ENCODE results near the gene ADAM10. TPM values are rescaled to one million over a fixed set of nuclear protein-coding genes. Genes with fewer than 3 reads are reported as not detected.

ADAM10 gene
- total RNA-seq, 1 donor from 2014 or later, result 147 TPM

DNA sequence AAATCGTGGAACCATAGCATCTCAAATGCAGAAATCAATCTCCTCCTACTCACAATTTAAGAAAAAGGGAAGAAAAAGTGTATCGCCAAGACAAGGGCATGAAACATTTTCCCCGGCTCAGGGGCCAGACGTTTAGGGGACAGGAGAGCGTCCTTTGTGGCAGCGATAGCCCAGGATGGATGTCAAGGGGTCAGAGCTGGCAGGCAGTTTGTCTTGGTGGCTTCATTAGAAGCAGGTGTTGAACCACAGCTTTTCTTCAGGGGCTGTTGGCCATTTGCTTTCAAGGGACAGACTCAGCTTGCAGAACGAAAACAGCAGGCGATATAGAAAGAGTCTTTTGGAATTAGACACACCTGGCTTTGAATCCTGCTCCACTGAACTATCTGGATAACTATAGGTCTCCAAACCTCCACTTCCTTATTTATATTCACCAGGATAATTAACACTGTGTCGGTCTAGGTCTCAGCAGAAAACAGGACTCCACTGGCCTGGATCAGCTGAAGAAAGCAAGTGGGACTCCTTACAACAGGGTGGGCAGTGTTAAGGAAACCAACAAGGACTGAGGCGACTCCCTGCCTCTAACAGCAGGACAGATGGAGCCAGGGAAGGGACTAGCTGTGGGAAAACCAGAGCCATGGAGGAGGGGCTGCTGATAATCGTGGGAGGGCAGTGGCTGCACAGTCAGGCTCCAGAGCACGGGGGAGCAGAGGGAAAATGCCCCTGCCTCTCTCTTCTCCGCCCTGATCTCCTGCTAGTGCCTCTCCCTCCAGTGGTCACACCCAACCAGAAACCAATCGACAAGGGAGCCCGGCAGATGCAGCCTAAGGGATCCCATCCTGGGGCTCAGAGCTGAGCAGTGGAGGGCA, 194.1 kb downstream of the ADAM10 start:
- no peaks in the 10 kb centered on the region for H3K9me3 Mint-ChIP-seq (ENCODE audit: low read depth)
- peaks cover 11% of the 10 kb centered on the region for H3K27me3 Mint-ChIP-seq (ENCODE audit: low read depth)
- H3K36me3 Mint-ChIP-seq (ENCODE audit: low read depth), result no peaks in the 10 kb centered on the region
- peaks cover 22% of the 10 kb centered on the region for H3K4me1 Mint-ChIP-seq (ENCODE audit: low read depth)
- H3K27ac Mint-ChIP-seq (ENCODE audit: unreplicated experiment), result no peak overlapping the region
- TF ChIP-seq, protein P1, sequence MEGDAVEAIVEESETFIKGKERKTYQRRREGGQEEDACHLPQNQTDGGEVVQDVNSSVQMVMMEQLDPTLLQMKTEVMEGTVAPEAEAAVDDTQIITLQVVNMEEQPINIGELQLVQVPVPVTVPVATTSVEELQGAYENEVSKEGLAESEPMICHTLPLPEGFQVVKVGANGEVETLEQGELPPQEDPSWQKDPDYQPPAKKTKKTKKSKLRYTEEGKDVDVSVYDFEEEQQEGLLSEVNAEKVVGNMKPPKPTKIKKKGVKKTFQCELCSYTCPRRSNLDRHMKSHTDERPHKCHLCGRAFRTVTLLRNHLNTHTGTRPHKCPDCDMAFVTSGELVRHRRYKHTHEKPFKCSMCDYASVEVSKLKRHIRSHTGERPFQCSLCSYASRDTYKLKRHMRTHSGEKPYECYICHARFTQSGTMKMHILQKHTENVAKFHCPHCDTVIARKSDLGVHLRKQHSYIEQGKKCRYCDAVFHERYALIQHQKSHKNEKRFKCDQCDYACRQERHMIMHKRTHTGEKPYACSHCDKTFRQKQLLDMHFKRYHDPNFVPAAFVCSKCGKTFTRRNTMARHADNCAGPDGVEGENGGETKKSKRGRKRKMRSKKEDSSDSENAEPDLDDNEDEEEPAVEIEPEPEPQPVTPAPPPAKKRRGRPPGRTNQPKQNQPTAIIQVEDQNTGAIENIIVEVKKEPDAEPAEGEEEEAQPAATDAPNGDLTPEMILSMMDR (IDR thresholded peaks at IDR 0.05), result no peak
- no peak for DNase-seq (ENCODE audit: low spot score)
- no peak overlapping the region for H3K4me3 Mint-ChIP-seq (ENCODE audit: unreplicated experiment)

DNA sequence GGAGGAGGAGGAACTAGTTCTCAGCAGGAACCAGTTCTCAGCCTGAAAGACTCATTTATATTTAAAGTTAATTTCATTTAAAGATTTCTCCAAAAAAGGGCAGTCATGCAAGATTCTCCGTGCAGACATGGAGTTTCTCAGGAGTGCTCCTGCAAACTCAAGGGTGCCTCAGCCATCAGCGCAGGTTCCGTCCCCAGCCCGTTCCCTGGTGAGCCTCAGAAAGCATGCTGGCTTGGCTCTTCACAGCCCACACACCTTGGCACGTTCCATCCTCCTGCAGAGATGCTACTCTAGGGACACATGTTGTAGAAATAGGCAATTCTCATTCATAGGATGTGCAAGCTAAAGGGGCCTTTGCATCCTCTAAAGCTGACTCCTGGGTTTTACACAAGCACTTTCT, 194.7 kb downstream of the ADAM10 start:
- no peak for DNase-seq (ENCODE audit: low spot score)
- H3K4me3 Mint-ChIP-seq (ENCODE audit: unreplicated experiment), result no peak overlapping the region

GRCh38 chr15:58553365-58553918, 196.1 kb downstream of the ADAM10 start:
- Mint-ChIP-seq H3K9me3 (ENCODE audit: low read depth) (no peaks in the 10 kb centered on the region), H3K27ac (ENCODE audit: unreplicated experiment) (no peak overlapping the region), H3K4me1 (ENCODE audit: low read depth) (peaks cover 25% of the 10 kb centered on the region), H3K36me3 (ENCODE audit: low read depth) (no peaks in the 10 kb centered on the region), H3K27me3 (ENCODE audit: low read depth) (peaks cover 11% of the 10 kb centered on the region), H3K4me3 (ENCODE audit: unreplicated experiment) (no peak overlapping the region)
- no peak for DNase-seq (ENCODE audit: low spot score)
- TF ChIP-seq, protein P1 (IDR thresholded peaks at IDR 0.05), result no peak

More for the DNA sequence above, 194.7 kb downstream of the ADAM10 start:
- Mint-ChIP-seq H3K27ac (ENCODE audit: unreplicated experiment) (no peak overlapping the region), H3K36me3 (ENCODE audit: low read depth) (no peaks in the 10 kb centered on the region), H3K27me3 (ENCODE audit: low read depth) (peaks cover 11% of the 10 kb centered on the region), H3K9me3 (ENCODE audit: low read depth) (no peaks in the 10 kb centered on the region), H3K4me1 (ENCODE audit: low read depth) (peaks cover 17% of the 10 kb centered on the region)
- TF ChIP-seq, protein P1 (IDR thresholded peaks at IDR 0.05), result no peak

DNA sequence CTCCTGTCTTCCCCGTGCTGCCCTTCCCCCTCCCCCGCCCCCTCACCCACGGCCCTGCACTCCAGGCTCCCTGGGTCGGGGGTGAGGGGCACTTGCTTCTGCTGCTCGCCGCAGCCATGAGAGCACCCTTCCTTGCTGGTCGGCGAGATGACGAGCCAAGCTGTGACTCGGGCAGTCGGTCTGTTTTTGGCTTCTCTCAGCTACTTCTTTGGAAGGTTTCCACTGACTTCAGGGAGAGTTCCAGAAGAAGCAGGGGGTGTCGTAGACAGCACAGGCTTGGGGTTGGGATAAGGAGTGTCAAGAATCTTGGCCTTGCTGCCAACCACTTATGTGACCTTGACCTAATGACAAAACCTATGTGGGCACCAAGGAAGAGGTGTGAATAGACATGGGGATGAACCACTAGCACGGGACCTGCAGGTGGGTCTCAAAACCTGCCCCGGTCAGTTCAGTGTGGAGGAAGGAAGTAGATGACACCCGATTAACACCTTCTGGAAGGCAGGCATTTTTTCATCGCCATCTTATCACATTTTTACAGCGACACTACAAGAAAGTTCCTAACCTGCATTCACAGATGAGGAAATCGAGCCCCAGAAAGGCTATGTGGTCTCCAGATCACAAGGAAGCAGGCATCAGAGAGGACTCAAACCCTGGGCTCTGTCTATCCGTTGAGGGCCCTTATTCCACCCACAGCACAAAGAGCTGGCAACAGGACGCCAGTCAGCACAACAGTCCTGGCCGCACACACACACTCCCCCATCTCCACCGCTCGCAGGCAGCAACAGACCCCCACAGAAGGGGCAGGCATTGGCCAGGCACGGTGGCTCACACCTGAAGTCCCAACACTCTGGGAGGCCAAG, 196.8 kb downstream of the ADAM10 start:
- no peak for DNase-seq (ENCODE audit: low spot score)
- Mint-ChIP-seq H3K27me3 (ENCODE audit: low read depth) (peaks cover 11% of the 10 kb centered on the region), H3K4me3 (ENCODE audit: unreplicated experiment) (no peak overlapping the region), H3K4me1 (ENCODE audit: low read depth) (peaks cover 32% of the 10 kb centered on the region), H3K27ac (ENCODE audit: unreplicated experiment) (no peak overlapping the region), H3K9me3 (ENCODE audit: low read depth) (no peaks in the 10 kb centered on the region), H3K36me3 (ENCODE audit: low read depth) (no peaks in the 10 kb centered on the region)
- TF ChIP-seq, protein P1 (IDR thresholded peaks at IDR 0.05), result no peak
